Fibroblast of villous mesenchyme (primary cell): Measurements from ENCODE around the gene DISC1. TPM values are rescaled to one million over a fixed set of nuclear protein-coding genes. Genes with fewer than 3 reads are reported as not detected.

Experiments used
- DNase-seq: peaks from one replicate; pipeline ENCODE4 v3.0.0-alpha.2; 2010; ENCODE audit warnings: low read depth
- H3K4me3 ChIP-seq: 2 replicates; pipeline ENCODE4 v1.5.1; 2011; ENCODE audit warnings: low read depth, mild to moderate bottlenecking, low read length
- CTCF ChIP-seq: IDR thresholded peaks from 2 replicates; pipeline ENCODE4 v1.5.1; 2012; ENCODE audit warnings: low read depth, mild to moderate bottlenecking, low read length; ENCODE audit not compliant: insufficient read depth
- small RNA-seq: library from RNA; depleted of rRNA; stranded (forward); fragments of <200 nt; gene quantifications from one replicate; pipeline ENCODE3, GENCODE V24; 2012
- total RNA-seq: library from RNA; depleted of rRNA; stranded (reverse); fragments of >200 nt; gene quantifications from 2 replicates; pipeline ENCODE4 v1.2.3, GENCODE V29; 2012

DISC1 gene
- total RNA-seq, 1 donor, result 9.9 TPM

GRCh38 chr1:232066521-232066920, 439.9 kb downstream of the DISC1 start:
- DNase-seq, result no peak
- H3K4me3 ChIP-seq, result no peak overlapping the region
- no peak for TF ChIP-seq CTCF

GRCh38 chr1:232074265-232074664, 447.7 kb downstream of the DISC1 start:
- peak; percentile 2 for DNase-seq
- no peak for TF ChIP-seq CTCF

GRCh38 chr1:232077809-232078208, 451.2 kb downstream of the DISC1 start:
- DNase-seq, result no peak
- no peak overlapping the region for H3K4me3 ChIP-seq
- no peak for TF ChIP-seq CTCF

More at GRCh38 chr1:232074265-232074664, 447.7 kb downstream of the DISC1 start:
- no peak overlapping the region for H3K4me3 ChIP-seq

- H3K4me3 ChIP-seq, result no peak overlapping the region
- no peak for TF ChIP-seq CTCF
- peak; percentile 21 for DNase-seq
Observed at GRCh38 chr1:232084584-232085223, 458.1 kb downstream of the DISC1 start.

GRCh38 chr1:232090816-232091215, 464.2 kb downstream of the DISC1 start:
- H3K4me3 ChIP-seq, result no peak overlapping the region
- DNase-seq, result peak; percentile 12
- no peak for TF ChIP-seq CTCF

Small RNAs within 50 kb of the gene (small RNA-seq; reads per million reads assigned to genes)
- gene RF02102 (not detected), gene RNU5A-5P (not detected)

Other genes with a start within 250 kb of the DISC1 start
- 33.8 and 53.5 TPM in 2 replicates for gene EGLN1, start 204.5 kb upstream of the DISC1 start, total RNA-seq
- gene TSNAX, start 98.1 kb upstream of the DISC1 start, total RNA-seq, result 37.4 and 51.8 TPM in 2 replicates